ENCODE data around the gene ZNF296.
A peak's percentile ranks its signal among the peaks of the same experiment; 100 is the strongest.

The ZNF296 gene

GRCh38 chr19:45079063-45079910, 3.0 kb upstream of the ZNF296 start, which contains the start of gene GEMIN7:
Gene GEMIN7, plus strand, starts transcription at chr19:45079260. Its CDS starts 10,855 bp downstream, at chr19:45090115.
- peak; percentile 85 for DNase-seq

DNA sequence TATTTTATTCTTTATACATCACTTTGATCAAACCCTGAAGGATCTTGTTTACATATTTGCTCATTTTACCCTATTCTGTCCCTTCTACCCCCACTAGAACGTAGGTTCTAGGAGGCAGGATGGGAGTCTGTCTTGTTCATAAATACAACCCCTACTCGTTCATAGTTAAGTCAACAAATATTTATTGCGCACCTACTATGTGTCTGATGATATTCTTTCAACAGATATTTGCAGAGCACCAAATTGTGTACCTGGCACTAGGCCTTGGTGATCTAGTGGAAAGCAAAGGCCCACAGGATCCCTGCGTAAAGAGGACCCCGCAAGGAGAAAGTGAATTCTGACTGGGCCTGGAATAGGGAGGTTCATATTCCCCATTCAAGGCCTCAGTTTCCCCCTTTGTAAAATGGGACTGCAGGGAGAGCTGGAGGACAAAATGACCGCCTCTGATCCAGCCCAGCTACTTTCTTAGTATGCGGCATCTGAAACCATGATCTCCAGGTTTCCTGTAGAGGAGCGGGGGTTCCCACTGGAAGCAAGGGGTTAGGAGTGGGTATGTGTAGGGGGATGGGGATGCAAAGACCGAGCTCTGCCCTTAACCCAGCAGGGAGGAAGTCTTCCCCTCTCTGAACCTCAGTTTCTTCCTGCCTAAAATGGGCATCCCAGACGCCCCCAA, 2.2 kb upstream of the ZNF296 start:
- no peak for DNase-seq

DNA sequence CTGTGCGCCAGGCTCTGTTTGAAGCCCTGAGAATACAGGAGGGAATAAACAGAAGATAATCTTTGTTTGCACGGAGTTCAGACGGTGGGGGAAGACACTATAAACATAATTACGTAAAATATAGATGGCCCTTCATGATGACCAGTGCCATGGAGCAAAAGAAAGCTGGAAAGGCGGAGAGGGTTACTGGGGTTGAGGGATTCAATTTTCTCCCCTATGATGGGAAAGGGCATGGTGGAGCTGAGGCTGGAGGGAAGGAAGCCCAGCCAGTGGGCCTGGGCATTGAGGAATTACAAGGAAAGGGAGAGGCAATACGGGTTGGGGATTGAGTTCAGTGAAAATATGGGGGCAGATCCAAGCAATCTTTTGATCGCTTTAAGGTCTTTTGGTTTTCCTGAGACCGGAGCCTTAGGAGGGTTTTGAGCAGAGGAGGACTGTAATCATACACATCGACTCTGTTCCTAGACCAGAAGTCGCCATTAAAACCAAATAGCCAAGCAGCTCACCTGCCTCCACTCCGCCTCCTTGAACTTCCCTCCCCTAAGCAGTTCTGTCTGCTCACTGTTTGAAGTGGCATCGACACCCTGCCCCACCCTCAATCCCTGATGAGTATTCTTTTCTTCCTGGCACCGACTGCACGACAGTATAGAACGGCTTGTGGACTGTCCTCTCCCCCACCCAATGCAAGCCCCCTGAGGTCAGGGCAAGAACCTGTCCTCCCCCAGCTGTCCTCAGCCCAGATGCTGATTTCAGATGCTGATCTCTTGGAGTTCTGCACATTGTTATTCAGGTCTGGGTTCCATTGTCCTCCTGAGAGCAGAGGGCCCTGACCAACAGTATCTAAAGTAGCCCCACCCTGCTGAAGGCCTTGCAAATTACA, 813 bp upstream of the ZNF296 start:
- no peak for DNase-seq

GRCh38 chr19:45075301-45076028, 813 bp downstream of the ZNF296 start:
- DNase-seq, result no peak

- no peak for DNase-seq
Measured at GRCh38 chr19:45074744-45075300, 1.5 kb downstream of the ZNF296 start.

- DNase-seq, result no peak
Measured at GRCh38 chr19:45071969-45072790, 4.1 kb downstream of the ZNF296 start.

DNA sequence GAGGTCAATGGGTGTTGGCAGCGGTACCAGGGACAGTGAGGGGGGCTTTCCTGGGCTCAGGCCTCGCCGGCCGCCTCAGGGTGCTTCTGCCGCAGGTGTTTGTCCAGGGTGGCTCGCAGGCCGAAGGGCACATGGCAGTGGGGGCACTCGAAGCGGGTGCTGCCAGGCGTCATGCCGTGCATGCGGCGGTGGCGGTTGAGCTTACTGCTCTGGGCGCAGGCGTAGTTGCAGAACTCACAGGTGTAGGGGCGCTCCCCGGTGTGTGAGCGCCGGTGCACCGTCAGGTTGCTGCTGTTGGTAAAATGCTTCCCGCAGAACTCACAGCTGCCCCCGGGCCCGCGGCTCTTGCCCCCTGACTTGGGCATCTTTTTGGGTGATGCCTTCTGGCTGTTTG, 4.7 kb downstream of the ZNF296 start:
- no peak for DNase-seq

DNA sequence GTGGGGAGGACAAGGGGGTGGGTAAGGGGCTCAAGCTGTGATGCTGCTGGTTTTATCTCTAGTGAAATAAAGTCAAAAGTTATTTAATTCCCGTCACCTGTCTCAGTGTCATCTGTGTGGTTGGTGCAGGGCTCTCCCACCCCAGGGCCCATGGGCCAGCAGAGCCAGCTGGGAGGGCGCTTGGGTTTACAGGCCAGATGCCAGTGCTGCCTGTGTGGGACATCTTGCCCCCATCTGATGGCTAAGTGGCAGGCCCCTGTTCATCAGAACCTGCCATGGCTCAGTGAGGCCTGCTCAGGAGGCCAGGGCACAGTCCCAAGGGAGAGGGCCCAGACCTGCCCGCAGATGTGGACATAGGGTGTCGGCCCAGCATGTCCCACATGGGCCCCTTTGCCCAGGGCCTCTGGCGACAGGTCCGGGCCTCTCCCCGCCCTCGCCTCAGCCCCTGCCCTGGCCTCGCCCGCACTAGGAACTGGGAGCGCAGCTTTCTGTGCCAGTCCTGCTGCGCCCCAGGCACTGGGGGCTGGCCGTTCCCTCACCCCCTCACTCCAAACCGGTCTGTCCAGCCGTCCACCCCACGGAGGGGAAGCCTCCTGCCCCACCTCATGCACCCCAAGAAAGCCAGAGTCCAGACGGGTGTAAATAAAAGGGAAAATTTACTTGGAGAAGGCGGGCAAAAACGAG, 5.3 kb downstream of the ZNF296 start:
- no peak for DNase-seq

DNA sequence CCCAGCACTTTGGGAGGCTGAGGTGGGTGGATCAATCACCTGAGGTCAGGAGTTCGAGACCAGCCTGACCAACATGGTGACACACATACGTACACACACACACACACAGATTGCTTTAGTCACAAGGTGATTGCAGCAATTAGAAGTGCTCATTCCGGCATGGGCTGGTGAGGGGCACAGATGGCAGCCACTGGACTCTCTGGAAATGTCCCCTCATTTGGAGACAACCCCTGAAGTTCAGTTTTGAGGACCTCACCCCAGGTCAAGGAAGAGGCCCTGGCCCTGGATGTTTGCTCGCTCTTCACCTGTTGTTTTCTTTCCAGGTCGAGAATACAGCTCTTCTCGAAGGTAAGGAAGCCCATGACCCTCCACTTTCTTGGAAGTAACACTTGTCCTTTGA, 6.1 kb downstream of the ZNF296 start:
- no peak for DNase-seq

DNA sequence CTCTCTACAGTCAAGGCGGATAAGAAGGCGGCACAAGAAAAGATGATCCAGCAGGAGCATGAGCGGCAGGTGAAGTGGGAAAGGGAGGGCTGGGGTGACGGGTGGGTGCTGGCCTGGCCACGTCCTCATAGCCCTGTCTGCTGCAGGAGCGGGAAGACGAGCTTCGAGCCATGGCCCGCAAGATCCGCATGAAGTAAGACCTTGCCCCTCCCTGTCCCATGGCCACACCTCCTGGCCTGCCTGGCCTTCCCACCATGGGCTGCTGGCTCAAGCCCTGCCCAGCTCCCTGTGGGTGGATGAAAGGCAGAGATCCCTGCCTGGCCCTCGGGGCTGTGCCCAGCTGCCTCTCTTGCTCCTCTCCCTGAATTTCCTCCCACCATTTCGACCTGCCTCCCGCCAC, 7.2 kb downstream of the ZNF296 start:
- no peak for DNase-seq

GRCh38 chr19:45068041-45068440, 8.2 kb downstream of the ZNF296 start:
- no peak for DNase-seq

GRCh38 chr19:45066921-45067661, 9.2 kb downstream of the ZNF296 start:
- DNase-seq, result no peak

DNA sequence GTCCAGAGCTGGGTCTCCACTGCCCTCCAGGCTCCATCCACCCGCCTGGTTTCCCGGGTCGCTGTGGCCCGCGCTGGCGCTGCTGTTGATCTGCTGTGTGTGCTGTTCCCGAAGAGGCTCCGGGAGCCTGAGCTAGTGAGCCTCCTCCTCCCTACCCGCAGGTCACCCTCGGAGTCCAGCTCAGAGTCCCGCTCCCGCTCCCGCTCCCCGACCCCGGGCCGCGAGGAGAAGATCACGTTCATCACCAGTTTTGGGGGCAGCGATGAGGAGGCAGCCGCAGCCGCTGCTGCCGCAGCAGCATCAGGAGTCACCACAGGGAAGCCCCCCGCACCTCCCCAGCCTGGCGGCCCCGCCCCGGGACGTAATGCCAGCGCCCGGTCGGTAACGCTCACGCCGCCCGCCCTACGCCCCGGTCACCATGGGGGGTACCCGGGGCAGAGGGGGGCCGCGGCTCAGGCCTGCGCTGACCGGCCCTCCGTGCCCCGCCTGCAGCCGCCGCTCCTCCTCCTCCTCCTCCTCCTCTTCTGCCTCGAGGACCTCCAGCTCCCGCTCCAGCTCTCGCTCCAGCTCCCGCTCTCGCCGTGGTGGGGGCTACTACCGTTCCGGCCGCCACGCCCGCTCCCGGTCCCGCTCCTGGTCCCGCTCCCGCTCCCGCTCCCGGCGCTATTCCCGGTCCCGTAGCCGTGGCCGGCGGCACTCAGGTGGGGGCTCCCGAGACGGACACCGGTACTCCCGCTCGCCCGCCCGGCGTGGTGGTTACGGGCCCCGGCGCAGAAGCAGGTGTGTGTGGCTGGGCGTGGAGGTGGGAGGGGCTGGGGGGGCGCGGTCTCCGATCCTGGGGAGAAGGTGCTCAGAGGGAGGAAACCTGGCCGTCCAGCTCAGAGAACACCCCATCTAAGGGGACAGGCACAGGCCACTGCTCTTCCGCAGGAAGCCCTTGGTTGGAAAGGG, 12.2 kb downstream of the ZNF296 start:
- DNase-seq, result no peak

GRCh38 chr19:45061965-45062364, 14.3 kb downstream of the ZNF296 start:
- DNase-seq, result no peak

GRCh38 chr19:45059258-45059965, 16.9 kb downstream of the ZNF296 start:
- peak; percentile 80 for DNase-seq

DNA sequence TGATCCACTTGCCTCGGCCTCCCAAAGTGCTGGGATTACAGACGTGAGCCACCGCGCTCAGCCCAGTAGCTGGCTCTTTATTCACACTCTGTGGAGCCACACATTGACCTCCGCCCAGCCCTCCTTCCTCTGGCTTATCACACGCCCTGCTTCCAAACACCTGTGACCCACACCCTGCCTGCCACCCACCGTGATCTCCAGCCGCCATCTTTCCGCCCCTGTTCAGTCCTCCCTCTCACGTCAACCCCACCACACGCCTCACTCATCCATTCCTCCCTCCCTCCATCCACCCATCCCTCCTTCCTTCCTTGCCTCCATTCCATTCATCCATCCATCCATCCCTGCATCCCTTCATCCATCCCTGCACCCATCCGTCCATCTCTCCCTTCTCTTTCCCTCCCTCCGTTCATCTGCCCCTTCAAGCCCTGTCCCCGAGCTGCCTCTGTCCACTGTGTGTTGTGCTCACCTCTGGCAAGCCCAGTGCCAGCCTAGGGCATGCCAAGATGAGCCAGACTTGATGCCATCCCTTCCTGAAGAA, 17.6 kb downstream of the ZNF296 start:
- DNase-seq, result no peak

- DNase-seq, result no peak
Measured at GRCh38 chr19:45057444-45057843, 18.8 kb downstream of the ZNF296 start.

- DNase-seq, result no peak
Measured at GRCh38 chr19:45056831-45057230, 19.4 kb downstream of the ZNF296 start.

Data from activated naive CD4-positive, alpha-beta T cell treated with anti-CD3 and anti-CD28 coated beads, Interleukin-2, amount 50 U/mL, for 16 hours (primary cell).